ENCODE data around the gene AGBL5. TPM values are rescaled to one million over a fixed set of nuclear protein-coding genes. Genes with fewer than 3 reads are reported as not detected.
"Not testable (repeated sequence)": the region's sequence is repeated elsewhere in the genome, so short reads cannot be mapped to it uniquely, and the experiment has no call there.

AGBL5 gene
- total RNA-seq, 1 donor from 2014 or later: 14.1 TPM

DNA sequence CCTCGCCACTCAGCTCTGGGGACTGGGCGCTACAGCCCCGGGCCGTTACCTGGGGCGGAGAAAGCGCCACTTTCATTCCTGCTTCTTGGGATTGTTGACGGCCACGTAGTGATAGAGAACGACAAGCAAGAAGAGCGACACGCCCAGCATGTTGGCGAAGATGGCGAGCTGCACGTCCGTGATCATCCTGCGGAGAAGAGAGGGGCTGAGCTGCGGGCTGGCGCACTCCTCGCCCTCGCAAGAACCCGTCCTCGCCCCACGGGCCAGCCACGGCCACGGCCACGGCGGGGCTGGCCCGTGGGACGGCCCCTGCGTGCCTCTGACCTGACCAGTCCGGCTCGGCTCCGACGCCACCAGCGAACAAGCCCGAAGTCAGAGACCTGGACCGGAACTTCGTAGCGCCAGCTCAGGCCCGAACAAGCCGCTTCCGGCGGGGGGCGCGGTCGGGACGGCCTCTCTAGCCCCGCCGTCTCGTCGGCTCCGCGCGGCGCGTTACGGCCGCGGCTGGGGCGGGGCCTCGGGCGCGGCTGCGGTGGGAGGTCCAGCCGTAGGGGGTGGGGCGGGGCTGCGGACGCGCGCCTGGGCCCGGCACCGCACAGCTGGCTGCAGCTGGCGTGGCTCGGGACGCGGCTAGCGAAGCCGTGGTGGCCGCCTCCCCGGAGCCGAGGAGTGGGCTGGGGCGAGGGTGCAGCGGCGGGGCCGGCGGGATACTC, 20.0 kb downstream of the AGBL5 start, which contains the start of gene OST4:
Gene OST4 (minus strand): TSS at position 378 of the 713 bp plus-strand sequence.
- Mint-ChIP-seq H3K4me3 (peak within 1 kb of the TSS; percentile 99), H3K9me3 (no peaks in the 10 kb centered on the region), H3K4me1 (peaks cover 58% of the 10 kb centered on the region), H3K27ac (peak within 1 kb of the TSS; percentile 93), H3K36me3 (ENCODE audit: low read depth) (peaks cover 34% of the 10 kb centered on the region), H3K27me3 (no peaks in the 10 kb centered on the region)
- DNase-seq: peak; percentile 98
- intact Hi-C loops (cut with micrococcal nuclease): loop anchor here (1.0 to 5.0 kb wide), 6 partner anchors 10 to 286 kb away; partner anchors contain the start of genes GTF3C2, KHK and TMEM214

GRCh38 chr2:27071990-27072830, 20.7 kb downstream of the AGBL5 start:
- Mint-ChIP-seq H3K27ac (peak overlapping the region; percentile 92), H3K36me3 (ENCODE audit: low read depth) (peaks cover 31% of the 10 kb centered on the region), H3K9me3 (no peaks in the 10 kb centered on the region), H3K27me3 (no peaks in the 10 kb centered on the region), H3K4me3 (peak overlapping the region; percentile 85), H3K4me1 (peaks cover 62% of the 10 kb centered on the region)
- peak; percentile 80 for DNase-seq
- intact Hi-C loops (cut with micrococcal nuclease): loop anchor here (1.0 to 5.0 kb wide), 6 partner anchors 9 to 285 kb away; partner anchors contain the start of genes GTF3C2, KHK and TMEM214

DNA sequence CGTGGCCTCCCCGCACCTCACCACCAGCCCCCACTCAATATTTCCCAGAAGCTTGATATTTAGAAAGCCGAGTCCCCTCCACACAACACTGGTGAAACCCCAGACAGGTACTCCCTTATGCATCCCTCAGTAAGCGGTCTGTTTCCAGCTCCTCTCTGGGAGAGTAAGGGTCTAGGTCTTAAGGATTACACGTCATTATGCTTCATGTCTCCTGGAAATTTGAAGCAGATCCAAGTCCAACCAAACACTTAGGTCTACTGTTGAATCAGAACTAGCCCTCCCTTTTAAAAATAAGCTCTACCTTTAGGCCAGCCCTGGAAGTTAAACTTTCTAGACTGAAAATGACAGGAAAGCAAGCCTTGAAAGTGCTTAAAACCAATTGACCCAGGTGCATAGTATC, 21.5 kb downstream of the AGBL5 start:
- no peak for DNase-seq
- Mint-ChIP-seq H3K27me3 (no peaks in the 10 kb centered on the region), H3K36me3 (ENCODE audit: low read depth) (peaks cover 26% of the 10 kb centered on the region), H3K4me1 (peaks cover 63% of the 10 kb centered on the region), H3K4me3 (peak overlapping the region; percentile 85), H3K9me3 (no peaks in the 10 kb centered on the region), H3K27ac (peak overlapping the region; percentile 92)
- intact Hi-C loops (cut with micrococcal nuclease): loop anchor here (5.0 kb wide), 1 partner anchor 284 kb away; the partner anchor contains the start of gene GTF3C2

DNA sequence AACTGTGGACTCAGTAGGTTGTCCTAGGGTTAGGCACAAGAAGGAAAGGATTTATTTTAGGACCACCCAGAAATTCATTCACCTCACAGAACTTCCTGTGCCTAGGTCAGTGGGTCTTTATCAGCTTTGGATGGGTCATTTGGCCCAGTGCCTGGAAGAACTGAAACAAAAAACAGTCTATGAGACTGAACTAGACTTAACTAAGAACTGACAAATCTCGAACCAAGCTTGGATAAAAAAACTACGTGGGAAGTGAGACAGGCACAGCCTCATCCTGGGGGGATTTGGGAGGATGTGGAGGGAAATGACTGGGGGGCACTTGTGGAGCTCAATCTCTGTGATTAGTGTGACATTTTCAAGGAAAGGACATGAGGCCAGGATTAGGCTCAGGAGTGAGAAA, 22.3 kb downstream of the AGBL5 start:
- intact Hi-C loops (cut with micrococcal nuclease): loop anchor here (5.0 kb wide), 1 partner anchor 284 kb away; the partner anchor contains the start of gene GTF3C2
- H3K4me1 Mint-ChIP-seq: peaks cover 58% of the 10 kb centered on the region
- no peaks in the 10 kb centered on the region for H3K9me3 Mint-ChIP-seq
- DNase-seq: no peak
- H3K36me3 Mint-ChIP-seq (ENCODE audit: low read depth): peaks cover 21% of the 10 kb centered on the region
- H3K27ac Mint-ChIP-seq: peak overlapping the region; percentile 59
- no peak overlapping the region for H3K4me3 Mint-ChIP-seq
- no peaks in the 10 kb centered on the region for H3K27me3 Mint-ChIP-seq

- H3K4me3 Mint-ChIP-seq: peak overlapping the region; percentile 58
- H3K4me1 Mint-ChIP-seq: peaks cover 49% of the 10 kb centered on the region
- H3K27me3 Mint-ChIP-seq: no peaks in the 10 kb centered on the region
- H3K36me3 Mint-ChIP-seq (ENCODE audit: low read depth): peaks cover 10% of the 10 kb centered on the region
- H3K27ac Mint-ChIP-seq: peak overlapping the region; percentile 84
- intact Hi-C loops (cut with micrococcal nuclease): loop anchor here (5.0 kb wide), 1 partner anchor 282 kb away; the partner anchor contains the start of gene GTF3C2
- no peaks in the 10 kb centered on the region for H3K9me3 Mint-ChIP-seq
- peak; percentile 82 for DNase-seq
These were observed 23.5 kb downstream of the AGBL5 start for GRCh38 chr2:27074738-27075565.

GRCh38 chr2:27075566-27075871, 24.1 kb downstream of the AGBL5 start:
- Mint-ChIP-seq H3K4me3 (peak overlapping the region; percentile 58), H3K27ac (peak overlapping the region; percentile 84), H3K4me1 (peaks cover 49% of the 10 kb centered on the region)
- intact Hi-C loops (cut with micrococcal nuclease); H3K9me3 Mint-ChIP-seq; H3K27me3 Mint-ChIP-seq; DNase-seq; H3K36me3 Mint-ChIP-seq (ENCODE audit: low read depth): not testable (repeated sequence)

DNA sequence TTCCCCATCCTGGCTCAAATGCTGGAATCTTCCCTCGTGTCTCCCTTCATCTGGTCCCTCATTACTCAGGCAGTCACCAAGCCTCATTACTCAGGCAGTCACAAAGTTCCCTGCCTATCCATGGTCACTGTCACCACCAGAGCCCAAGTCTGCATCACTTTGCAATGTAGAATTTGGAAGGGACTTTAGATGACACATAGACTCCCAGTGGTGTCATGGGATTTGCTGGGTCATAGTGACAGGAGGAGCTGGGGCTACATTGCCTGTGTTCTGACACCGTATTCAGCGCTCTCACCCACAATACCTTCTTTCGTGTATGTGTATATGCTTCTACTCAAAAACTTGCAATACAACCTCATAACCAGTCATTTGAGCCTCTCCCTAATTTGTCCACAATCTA, 24.9 kb downstream of the AGBL5 start:
- peak overlapping the region; percentile 13 for H3K4me3 Mint-ChIP-seq
- peaks cover 52% of the 10 kb centered on the region for H3K4me1 Mint-ChIP-seq
- H3K9me3 Mint-ChIP-seq: no peaks in the 10 kb centered on the region
- DNase-seq: no peak
- intact Hi-C loops (cut with micrococcal nuclease): no loop called here
- no peaks in the 10 kb centered on the region for H3K27me3 Mint-ChIP-seq
- H3K36me3 Mint-ChIP-seq (ENCODE audit: low read depth): no peaks in the 10 kb centered on the region
- H3K27ac Mint-ChIP-seq: peak overlapping the region; percentile 64

DNA sequence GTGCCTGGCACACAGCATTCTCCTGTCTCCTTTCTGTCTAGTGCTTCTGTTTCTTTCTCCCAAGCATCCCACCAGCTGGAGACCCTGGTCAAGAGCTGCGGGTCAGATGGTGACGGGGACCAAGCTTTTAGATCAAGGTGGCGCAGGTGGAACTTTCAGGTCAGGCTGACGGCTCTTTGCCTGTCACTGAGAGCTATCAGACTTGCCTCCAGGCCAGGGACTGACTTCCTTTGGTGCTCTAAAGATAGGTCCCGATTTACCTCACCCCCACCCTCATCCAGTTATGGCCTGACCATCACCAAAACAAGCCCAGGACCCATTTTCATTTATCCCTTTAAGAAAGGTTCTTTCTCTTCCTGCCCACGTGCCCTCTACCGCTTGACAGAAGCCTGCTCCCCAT, 25.8 kb downstream of the AGBL5 start:
- H3K27me3 Mint-ChIP-seq: no peaks in the 10 kb centered on the region
- H3K36me3 Mint-ChIP-seq (ENCODE audit: low read depth): no peaks in the 10 kb centered on the region
- H3K4me1 Mint-ChIP-seq: peaks cover 54% of the 10 kb centered on the region
- no peaks in the 10 kb centered on the region for H3K9me3 Mint-ChIP-seq
- peak overlapping the region; percentile 21 for H3K27ac Mint-ChIP-seq
- DNase-seq: no peak
- intact Hi-C loops (cut with micrococcal nuclease): no loop called here
- H3K4me3 Mint-ChIP-seq: no peak overlapping the region

- Mint-ChIP-seq H3K36me3 (ENCODE audit: low read depth) (no peaks in the 10 kb centered on the region), H3K27ac (peak within 1 kb of the TSS; percentile 39), H3K27me3 (no peaks in the 10 kb centered on the region), H3K9me3 (no peaks in the 10 kb centered on the region), H3K4me3 (no peak within 1 kb of the TSS), H3K4me1 (peaks cover 45% of the 10 kb centered on the region)
- intact Hi-C loops (cut with micrococcal nuclease): no loop called here
- no peak for DNase-seq
These were observed 27.1 kb downstream of the AGBL5 start, which contains the start of gene EMILIN1 for GRCh38 chr2:27078267-27079194. TSS of gene EMILIN1 (plus strand) at chr2:27078615. CDS start at chr2:27079066, 451 bp downstream.

- intact Hi-C loops (cut with micrococcal nuclease): no loop called here
- Mint-ChIP-seq H3K4me3 (no peak overlapping the region), H3K27me3 (no peaks in the 10 kb centered on the region), H3K9me3 (no peaks in the 10 kb centered on the region), H3K36me3 (ENCODE audit: low read depth) (no peaks in the 10 kb centered on the region), H3K27ac (peak overlapping the region; percentile 80), H3K4me1 (peaks cover 39% of the 10 kb centered on the region)
- peak; percentile 60 for DNase-seq
These were observed 28.0 kb downstream of the AGBL5 start for GRCh38 chr2:27079233-27080139.

DNA sequence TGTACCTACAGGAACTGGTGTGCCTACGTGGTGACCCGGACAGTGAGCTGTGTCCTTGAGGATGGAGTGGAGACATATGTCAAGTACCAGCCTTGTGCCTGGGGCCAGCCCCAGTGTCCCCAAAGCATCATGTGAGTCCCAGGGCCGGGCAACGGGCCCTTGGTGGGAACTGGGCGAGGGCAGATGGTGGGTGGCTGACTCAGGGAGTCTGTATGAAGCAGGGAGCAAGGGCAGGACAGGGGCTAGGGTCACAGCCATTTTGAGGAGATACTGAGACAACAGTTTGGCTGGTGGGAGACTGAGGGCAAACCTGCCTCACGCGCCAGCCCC, 28.6 kb downstream of the AGBL5 start:
- no peaks in the 10 kb centered on the region for H3K27me3 Mint-ChIP-seq
- peak overlapping the region; percentile 80 for H3K27ac Mint-ChIP-seq
- no peak for DNase-seq
- H3K4me3 Mint-ChIP-seq: peak overlapping the region; percentile 68
- H3K9me3 Mint-ChIP-seq: no peaks in the 10 kb centered on the region
- peaks cover 35% of the 10 kb centered on the region for H3K4me1 Mint-ChIP-seq
- intact Hi-C loops (cut with micrococcal nuclease): no loop called here
- H3K36me3 Mint-ChIP-seq (ENCODE audit: low read depth): no peaks in the 10 kb centered on the region

GRCh38 chr2:27080603-27080936, 29.1 kb downstream of the AGBL5 start:
- Mint-ChIP-seq H3K4me3 (peak overlapping the region; percentile 82), H3K27ac (peak overlapping the region; percentile 98), H3K9me3 (no peaks in the 10 kb centered on the region), H3K4me1 (peaks cover 35% of the 10 kb centered on the region), H3K27me3 (no peaks in the 10 kb centered on the region), H3K36me3 (ENCODE audit: low read depth) (no peaks in the 10 kb centered on the region)
- DNase-seq: no peak
- intact Hi-C loops (cut with micrococcal nuclease): no loop called here

Data from activated CD4-positive, alpha-beta T cell treated with anti-CD3 and anti-CD28 coated beads, Interleukin-2, amount 10 ng/mL, durations not matched to agents 24 days and 14 days (primary cell).